Panc1 (cell line): ENCODE results near the gene CAMSAP2. TPM values are rescaled to one million over a fixed set of nuclear protein-coding genes. Genes with fewer than 3 reads are reported as not detected.

ENCODE experiments used
- ATAC-seq: fragments of 200-7000 bp; cut with Tn5 transposase; 2 replicates; pipeline ENCODE4 v1.9.1; 2020; ENCODE audit warnings: mild to moderate bottlenecking, moderate library complexity
- BruUV-seq: library from RNA; stranded (reverse); fragments of 400-500 nt; replicated peaks from 2 replicates; lab custom pipeline; 2021; lab: Mats Ljungman, UMichigan
- CTCF ChIA-PET: fragments of 300-600 bp; sonication (Branson Sonifier 250); formaldehyde crosslinking; loops from one replicate; lab custom pipeline; 2022; ENCODE audit warnings: antibody characterized with exemption; lab: Charles Lee
- POLR2A ChIA-PET: fragments of 300-600 bp; sonication (Branson Sonifier 250); formaldehyde crosslinking; loops from one replicate; lab custom pipeline; 2022; ENCODE audit warnings: antibody characterized with exemption; lab: Charles Lee
- DNase-seq: peaks from one replicate; pipeline ENCODE4 v3.0.0-alpha.2; 2010; ENCODE audit warnings: low read depth, low spot score
- H3K27ac ChIP-seq: 2 replicates; pipeline ENCODE4 v1.5.1; 2011; ENCODE audit warnings: mild to moderate bottlenecking, low read length, inconsistent platforms
- H3K27me3 ChIP-seq: fragments of 200-500 bp; sonication (Bioruptor generic); 2 replicates; pipeline ENCODE4 v1.6.0; 2014; ENCODE audit warnings: low read length, inconsistent platforms; ENCODE audit not compliant: control insufficient read depth, insufficient read depth
- H3K36me3 ChIP-seq: fragments of 200-500 bp; sonication (Bioruptor generic); 2 replicates; pipeline ENCODE4 v1.5.1; 2014; ENCODE audit warnings: inconsistent platforms, mild to moderate bottlenecking, low read length, moderate library complexity; ENCODE audit not compliant: control insufficient read depth, insufficient read depth
- H3K4me1 ChIP-seq: 2 replicates; pipeline ENCODE4 v1.5.1; 2011; ENCODE audit warnings: inconsistent platforms, mild to moderate bottlenecking, low read length, moderate library complexity; ENCODE audit not compliant: control insufficient read depth, insufficient read depth
- H3K4me3 ChIP-seq, 2 experiments: 2 replicates each; pipeline ENCODE4 v1.5.1; 2011 to 2012; ENCODE audit warnings: low read depth in 2 of 2, low read length in 2 of 2, mild to moderate bottlenecking in 2 of 2, inconsistent platforms in 1 of 2, moderate library complexity in 1 of 2
- H3K9me3 ChIP-seq: fragments of 200-500 bp; sonication (Bioruptor generic); 2 replicates; pipeline ENCODE4 v1.5.1; 2014; ENCODE audit warnings: low read depth, mild to moderate bottlenecking, inconsistent platforms, low read length, moderate library complexity; ENCODE audit not compliant: control insufficient read depth, insufficient read depth
- CTCF ChIP-seq: fragments of 450-650 bp; IDR thresholded peaks from 2 replicates; pipeline ENCODE4 v1.5.1; 2017; ENCODE audit warnings: mild to moderate bottlenecking
- POLR2AphosphoS5 ChIP-seq: IDR thresholded peaks from 2 replicates; pipeline ENCODE4 v1.6.1; 2012; ENCODE audit warnings: mild to moderate bottlenecking, low read depth, low read length, moderate library complexity
- REST ChIP-seq, 2 experiments: IDR thresholded peaks; 2 replicates each; pipeline ENCODE4 v1.6.1; 2011 to 2012; ENCODE audit warnings: low read depth in 2 of 2, control low read depth in 1 of 2, low read length in 1 of 2, mild to moderate bottlenecking in 1 of 2, moderate library complexity in 1 of 2; ENCODE audit not compliant: insufficient read depth in 1 of 2
- SIN3A ChIP-seq: IDR thresholded peaks from 2 replicates; pipeline ENCODE4 v1.6.1; 2012; ENCODE audit warnings: low read depth, mild to moderate bottlenecking, low read length, moderate library complexity, borderline replicate concordance; ENCODE audit not compliant: insufficient read depth
- TCF7L2 ChIP-seq: IDR thresholded peaks from 2 replicates; pipeline ENCODE4 v1.6.1; 2011; ENCODE audit warnings: mild to moderate bottlenecking, low read depth, low read length, inconsistent platforms
- in situ Hi-C: cut with HindIII; loops from 2 replicates; pipeline ENCODE4 v1.10.0; 2016; ENCODE audit warnings: low sequenced_read_pairs, low pct_unique_long_range_greater_than_20kb
- intact Hi-C: fragments of 100-400 bp; cut with micrococcal nuclease; formaldehyde crosslinking; loops from one replicate; pipeline ENCODE4 v1.10.0; 2022; ENCODE audit not compliant: unreplicated experiment
- total RNA-seq: library from RNA; stranded (reverse); gene quantifications from one replicate; pipeline ENCODE4 v1.2.1, GENCODE V29; 2021; ENCODE audit not compliant: unreplicated experiment

CAMSAP2 gene
- total RNA-seq, 1 experiment from 2014 or later = 40.1 TPM

GRCh38 chr1:200896531-200897196 is 158.0 kb downstream of the CAMSAP2 start:
- DNase-seq (no peak), ATAC-seq (peak; percentile 42)
- TF ChIP-seq TCF7L2 = peak; percentile 54; the same call in 1 of the 2 replicates
- no peak for TF ChIP-seq REST (IDR thresholded peaks at IDR 0.05; ENCODE audit: insufficient read depth in 1 of 2, low read depth in 2 of 2, low read length in 1 of 2)
- Histone ChIP-seq H3K27ac (peak overlapping the region; percentile 45), H3K9me3 (no peaks in the 10 kb centered on the region), H3K4me1 (peaks cover 26% of the 10 kb centered on the region), H3K36me3 (no peaks in the 10 kb centered on the region), H3K4me3 (no peak overlapping the region), H3K27me3 (no peaks in the 10 kb centered on the region)
- intact Hi-C loops (no loop called here), in situ Hi-C loops (no loop called here)
- no TSS peak for BruUV-seq
- CTCF ChIA-PET = interaction anchor here (1.2 kb wide), 1 partner anchor 75 kb away, joined by 4 read pairs; no protein-coding TSS in a partner anchor
- POLR2A ChIA-PET = no interaction called here

- DNase-seq (no peak), ATAC-seq (no peak)
- Histone ChIP-seq H3K4me1 (peaks cover 20% of the 10 kb centered on the region), H3K4me3 (no peak overlapping the region), H3K27ac (peak overlapping the region; percentile 45), H3K27me3 (no peaks in the 10 kb centered on the region), H3K36me3 (no peaks in the 10 kb centered on the region), H3K9me3 (no peaks in the 10 kb centered on the region)
- no peak for TF ChIP-seq TCF7L2
- TF ChIP-seq POLR2AphosphoS5 = no peak
- TF ChIP-seq REST (IDR thresholded peaks at IDR 0.05; ENCODE audit: insufficient read depth in 1 of 2, low read depth in 2 of 2, low read length in 1 of 2) = no peak
- no peak for TF ChIP-seq SIN3A
- no peak for TF ChIP-seq CTCF
- CTCF ChIA-PET = interaction anchor here (0.6 kb wide), 1 partner anchor 173 kb away, joined by 3 read pairs; no protein-coding TSS in a partner anchor
- POLR2A ChIA-PET = no interaction called here
- BruUV-seq = no TSS peak
- in situ Hi-C loops (no loop called here), intact Hi-C loops (no loop called here)
These were observed 158.6 kb downstream of the CAMSAP2 start for GRCh38 chr1:200897259-200897658.
